Ovary (tissue), 3 donors: ENCODE results near the gene DDX59.

Experiments used
- POLR2A ChIP-seq: fragments of 450-650 bp; IDR thresholded peaks from one replicate; pipeline ENCODE4 v1.6.1; 2017; ENCODE audit warnings: antibody characterized with exemption, mild to moderate bottlenecking, moderate library complexity
- TF ChIP-seq, protein P1 (sequence below), 3 donors: fragments of 450-650 bp in 2 of 3; fragments of 200-600 bp in 1 of 3; IDR thresholded peaks; one replicate each; pipeline versions ENCODE4 v1.5.1 to v1.8.0; 2016 to 2022; ENCODE audit warnings: antibody characterized with exemption in 3 of 3, mild to moderate bottlenecking in 1 of 3
- donor health status: DM: no; HTN: no; CAD: no.

DNA sequence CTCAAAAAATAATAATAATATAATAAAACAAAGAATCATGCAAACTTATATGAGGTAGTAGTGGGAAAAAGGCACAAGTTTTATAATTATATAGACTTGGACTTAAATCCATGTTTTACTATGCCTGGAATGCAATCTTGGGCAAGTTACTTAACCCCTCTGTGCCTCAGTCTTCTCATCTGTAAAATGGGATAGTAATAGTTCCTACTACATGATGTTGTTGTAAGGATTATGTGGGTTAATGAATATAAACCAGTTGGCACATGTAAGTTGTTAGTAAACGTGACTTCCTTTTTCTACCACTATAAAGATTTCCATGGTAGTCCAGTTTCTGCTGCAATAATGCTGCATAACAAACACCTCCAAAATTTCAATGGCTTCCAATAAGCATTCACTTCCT, 38.3 kb downstream of the DDX59 start:
- TF ChIP-seq, protein P1, sequence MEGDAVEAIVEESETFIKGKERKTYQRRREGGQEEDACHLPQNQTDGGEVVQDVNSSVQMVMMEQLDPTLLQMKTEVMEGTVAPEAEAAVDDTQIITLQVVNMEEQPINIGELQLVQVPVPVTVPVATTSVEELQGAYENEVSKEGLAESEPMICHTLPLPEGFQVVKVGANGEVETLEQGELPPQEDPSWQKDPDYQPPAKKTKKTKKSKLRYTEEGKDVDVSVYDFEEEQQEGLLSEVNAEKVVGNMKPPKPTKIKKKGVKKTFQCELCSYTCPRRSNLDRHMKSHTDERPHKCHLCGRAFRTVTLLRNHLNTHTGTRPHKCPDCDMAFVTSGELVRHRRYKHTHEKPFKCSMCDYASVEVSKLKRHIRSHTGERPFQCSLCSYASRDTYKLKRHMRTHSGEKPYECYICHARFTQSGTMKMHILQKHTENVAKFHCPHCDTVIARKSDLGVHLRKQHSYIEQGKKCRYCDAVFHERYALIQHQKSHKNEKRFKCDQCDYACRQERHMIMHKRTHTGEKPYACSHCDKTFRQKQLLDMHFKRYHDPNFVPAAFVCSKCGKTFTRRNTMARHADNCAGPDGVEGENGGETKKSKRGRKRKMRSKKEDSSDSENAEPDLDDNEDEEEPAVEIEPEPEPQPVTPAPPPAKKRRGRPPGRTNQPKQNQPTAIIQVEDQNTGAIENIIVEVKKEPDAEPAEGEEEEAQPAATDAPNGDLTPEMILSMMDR (IDR thresholded peaks at IDR 0.05) = no peak
- TF ChIP-seq POLR2A = no peak
